Measurements from ENCODE around the gene JMJD8.

DNA sequence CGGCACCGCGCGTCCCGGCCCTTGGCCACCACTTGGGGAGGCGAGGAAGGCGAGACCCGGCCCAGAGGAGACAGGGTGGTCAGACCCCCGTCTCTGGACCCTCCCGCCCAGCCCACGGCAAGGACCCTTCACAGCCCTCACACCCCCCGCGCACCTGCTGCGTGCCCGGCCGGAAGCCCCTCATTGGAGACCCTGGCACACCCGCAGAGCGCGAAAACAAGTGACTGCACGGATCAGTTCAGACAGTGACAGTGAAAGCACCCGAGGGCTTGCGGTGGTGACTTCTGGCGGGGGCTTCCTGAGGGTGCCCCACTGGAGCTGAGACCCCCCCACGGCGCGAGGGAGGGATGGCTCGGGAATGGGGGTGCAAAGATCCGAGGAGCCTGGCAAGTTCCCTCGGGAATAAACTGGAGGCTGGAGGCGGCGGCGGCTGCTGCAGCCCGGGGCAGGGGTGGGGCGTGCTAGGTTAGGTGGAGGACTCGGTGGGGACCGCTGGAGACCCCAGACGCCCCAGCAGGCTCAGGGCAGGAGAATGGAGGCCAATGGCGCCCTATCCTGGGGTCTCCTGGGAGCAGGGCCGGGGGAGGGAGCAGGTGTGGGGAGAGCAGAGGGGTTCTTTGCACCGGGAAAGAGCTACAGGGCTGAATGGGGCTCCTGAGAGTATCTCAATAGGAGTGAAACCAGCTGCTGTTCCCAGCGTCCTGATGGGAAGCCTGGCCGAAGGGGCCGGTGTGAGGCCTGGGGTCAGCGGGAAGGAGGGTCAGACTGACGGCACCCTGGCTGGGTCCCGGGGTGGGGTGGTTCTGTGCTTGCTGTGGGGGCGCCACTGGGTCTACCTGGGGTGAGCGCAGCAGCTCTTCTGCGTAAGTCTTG, 22.3 kb upstream of the JMJD8 start:
- TF ChIP-seq GATA3 (IDR thresholded peaks at IDR 0.05; ENCODE audit: low read depth, low read length) (no peak), GATA2 (IDR thresholded peaks at IDR 0.05; ENCODE audit: low read depth, low read length) (no peak)

All from SH-SY5Y (cell line).